H1 (cell line): Measurements from ENCODE around the gene CRIP1. TPM values are rescaled to one million over a fixed set of nuclear protein-coding genes. Genes with fewer than 3 reads are reported as not detected.

ENCODE experiments used
- CHD1 ChIP-seq: IDR thresholded peaks from 2 replicates; pipeline ENCODE4 v1.6.1; 2012; ENCODE audit warnings: low read depth, low read length, improper control_type of control experiment
- KDM4A ChIP-seq: IDR thresholded peaks from one replicate; pipeline ENCODE4 v1.7.1; 2012; ENCODE audit warnings: low read depth, mild to moderate bottlenecking, moderate library complexity, low read length, inconsistent platforms; ENCODE audit not compliant: severe bottlenecking
- NRF1 ChIP-seq: IDR thresholded peaks from 2 replicates; pipeline ENCODE4 v1.6.1; 2011; ENCODE audit warnings: mild to moderate bottlenecking, low read depth, low read length, improper control_type of control experiment
- POLR2AphosphoS5 ChIP-seq: IDR thresholded peaks from 2 replicates; pipeline ENCODE4 v1.6.1; 2011; ENCODE audit warnings: low read depth, low read length
- POU5F1 ChIP-seq: IDR thresholded peaks from 2 replicates; pipeline ENCODE4 v1.6.1; 2011; ENCODE audit warnings: low read depth, mild to moderate bottlenecking, low read length, moderate library complexity
- RFX5 ChIP-seq: IDR thresholded peaks from 2 replicates; pipeline ENCODE4 v1.6.1; 2011; ENCODE audit warnings: low read depth, low read length, improper control_type of control experiment, borderline replicate concordance
- SIRT6 ChIP-seq: IDR thresholded peaks from one replicate; pipeline ENCODE4 v1.7.1; 2012; ENCODE audit warnings: low read length, inconsistent platforms
- polyA plus RNA-seq, 7 experiments: library from polyadenylated mRNA; depleted of rRNA in 3 of 7; stranded (reverse) in 5 of 7; unstranded in 2 of 7; fragments of >200 nt in 5 of 7; fragments of 200-250 nt in 2 of 7; gene quantifications; 1 replicate in 5 of 7; 2 replicates in 1 of 7; 4 replicates in 1 of 7; pipeline versions ENCODE4 v1.2.1 to v1.2.3, GENCODE V29; 2011 to 2013; ENCODE audit warnings: missing spikeins in 2 of 7, mixed read lengths in 2 of 7
- total RNA-seq: library from RNA; stranded (reverse); fragmentation: NEBNext Ultra II Directional; extraction: Animal tissue kit (Norgen Biotek cat#: 25700); gene quantifications from 2 replicates; pipeline ENCODE4 v1.2.1, GENCODE V29; 2021

CRIP1 gene
- total and polyA plus RNA-seq, 2 of the 8 experiments (the other 6 are each of a cell fraction or from before 2014, with no cell fraction given), result 1.2 to 2.2 TPM

GRCh38 chr14:105529569-105530284 is 43.0 kb downstream of the CRIP1 start (continued):
- no peak for TF ChIP-seq RFX5
- TF ChIP-seq NRF1, result no peak
- TF ChIP-seq POLR2AphosphoS5, result no peak
- no peak for TF ChIP-seq POU5F1
- TF ChIP-seq SIRT6, result no peak
- TF ChIP-seq CHD1, result no peak
- no peak for TF ChIP-seq KDM4A
